ENCODE results near the gene FHL2. TPM values are rescaled to one million over a fixed set of nuclear protein-coding genes. Genes with fewer than 3 reads are reported as not detected.

FHL2 gene
- total and polyA plus RNA-seq, 9 of the 15 experiments (the other 6 are each of a cell fraction or from before 2014, with no cell fraction given): 7.5 to 33.1 (median 23.9) TPM

DNA sequence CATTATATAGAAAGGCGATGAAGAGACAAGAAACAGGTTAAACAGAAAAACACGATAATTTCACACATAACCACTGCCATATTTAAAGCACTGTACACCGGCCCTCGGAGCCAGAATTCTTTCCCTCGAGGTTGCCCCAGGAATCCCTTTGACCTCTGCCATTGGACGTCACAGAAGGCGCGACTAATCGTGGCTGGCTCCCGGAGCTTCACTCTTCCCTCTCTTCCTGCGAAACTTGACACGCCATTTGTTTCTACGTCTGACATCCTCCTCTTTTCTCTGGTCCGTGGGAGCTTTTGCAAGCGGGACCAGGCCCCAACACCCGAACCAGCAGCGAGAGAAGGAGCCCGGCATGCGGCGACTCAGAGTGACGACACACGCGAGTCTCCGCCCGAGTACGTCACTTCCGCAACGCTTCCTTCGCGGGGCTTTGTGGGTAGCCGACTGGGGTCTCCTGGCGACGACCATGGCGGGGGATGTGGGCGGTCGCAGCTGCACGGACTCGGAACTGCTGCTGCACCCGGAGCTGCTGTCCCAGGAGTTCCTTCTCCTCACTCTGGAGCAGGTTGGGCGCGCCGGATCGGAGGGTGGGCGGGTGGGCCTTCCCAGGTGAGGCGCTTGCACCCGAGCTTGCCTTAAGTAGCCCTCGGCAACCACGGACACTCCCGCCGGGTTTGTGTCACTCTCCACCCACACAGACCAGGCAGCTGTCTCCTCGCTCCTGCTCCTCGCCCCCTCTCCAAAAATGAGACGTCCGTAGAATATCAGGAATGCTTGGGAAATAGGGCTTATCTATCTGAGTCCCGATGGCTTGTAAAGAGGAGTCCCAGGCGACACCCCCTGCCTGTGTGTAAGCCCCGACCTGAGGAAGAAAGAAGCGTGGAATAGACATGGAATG lies 61.5 kb downstream of the FHL2 start, which contains the start of gene C2orf49 (continued):
- TF ChIP-seq, protein P1, sequence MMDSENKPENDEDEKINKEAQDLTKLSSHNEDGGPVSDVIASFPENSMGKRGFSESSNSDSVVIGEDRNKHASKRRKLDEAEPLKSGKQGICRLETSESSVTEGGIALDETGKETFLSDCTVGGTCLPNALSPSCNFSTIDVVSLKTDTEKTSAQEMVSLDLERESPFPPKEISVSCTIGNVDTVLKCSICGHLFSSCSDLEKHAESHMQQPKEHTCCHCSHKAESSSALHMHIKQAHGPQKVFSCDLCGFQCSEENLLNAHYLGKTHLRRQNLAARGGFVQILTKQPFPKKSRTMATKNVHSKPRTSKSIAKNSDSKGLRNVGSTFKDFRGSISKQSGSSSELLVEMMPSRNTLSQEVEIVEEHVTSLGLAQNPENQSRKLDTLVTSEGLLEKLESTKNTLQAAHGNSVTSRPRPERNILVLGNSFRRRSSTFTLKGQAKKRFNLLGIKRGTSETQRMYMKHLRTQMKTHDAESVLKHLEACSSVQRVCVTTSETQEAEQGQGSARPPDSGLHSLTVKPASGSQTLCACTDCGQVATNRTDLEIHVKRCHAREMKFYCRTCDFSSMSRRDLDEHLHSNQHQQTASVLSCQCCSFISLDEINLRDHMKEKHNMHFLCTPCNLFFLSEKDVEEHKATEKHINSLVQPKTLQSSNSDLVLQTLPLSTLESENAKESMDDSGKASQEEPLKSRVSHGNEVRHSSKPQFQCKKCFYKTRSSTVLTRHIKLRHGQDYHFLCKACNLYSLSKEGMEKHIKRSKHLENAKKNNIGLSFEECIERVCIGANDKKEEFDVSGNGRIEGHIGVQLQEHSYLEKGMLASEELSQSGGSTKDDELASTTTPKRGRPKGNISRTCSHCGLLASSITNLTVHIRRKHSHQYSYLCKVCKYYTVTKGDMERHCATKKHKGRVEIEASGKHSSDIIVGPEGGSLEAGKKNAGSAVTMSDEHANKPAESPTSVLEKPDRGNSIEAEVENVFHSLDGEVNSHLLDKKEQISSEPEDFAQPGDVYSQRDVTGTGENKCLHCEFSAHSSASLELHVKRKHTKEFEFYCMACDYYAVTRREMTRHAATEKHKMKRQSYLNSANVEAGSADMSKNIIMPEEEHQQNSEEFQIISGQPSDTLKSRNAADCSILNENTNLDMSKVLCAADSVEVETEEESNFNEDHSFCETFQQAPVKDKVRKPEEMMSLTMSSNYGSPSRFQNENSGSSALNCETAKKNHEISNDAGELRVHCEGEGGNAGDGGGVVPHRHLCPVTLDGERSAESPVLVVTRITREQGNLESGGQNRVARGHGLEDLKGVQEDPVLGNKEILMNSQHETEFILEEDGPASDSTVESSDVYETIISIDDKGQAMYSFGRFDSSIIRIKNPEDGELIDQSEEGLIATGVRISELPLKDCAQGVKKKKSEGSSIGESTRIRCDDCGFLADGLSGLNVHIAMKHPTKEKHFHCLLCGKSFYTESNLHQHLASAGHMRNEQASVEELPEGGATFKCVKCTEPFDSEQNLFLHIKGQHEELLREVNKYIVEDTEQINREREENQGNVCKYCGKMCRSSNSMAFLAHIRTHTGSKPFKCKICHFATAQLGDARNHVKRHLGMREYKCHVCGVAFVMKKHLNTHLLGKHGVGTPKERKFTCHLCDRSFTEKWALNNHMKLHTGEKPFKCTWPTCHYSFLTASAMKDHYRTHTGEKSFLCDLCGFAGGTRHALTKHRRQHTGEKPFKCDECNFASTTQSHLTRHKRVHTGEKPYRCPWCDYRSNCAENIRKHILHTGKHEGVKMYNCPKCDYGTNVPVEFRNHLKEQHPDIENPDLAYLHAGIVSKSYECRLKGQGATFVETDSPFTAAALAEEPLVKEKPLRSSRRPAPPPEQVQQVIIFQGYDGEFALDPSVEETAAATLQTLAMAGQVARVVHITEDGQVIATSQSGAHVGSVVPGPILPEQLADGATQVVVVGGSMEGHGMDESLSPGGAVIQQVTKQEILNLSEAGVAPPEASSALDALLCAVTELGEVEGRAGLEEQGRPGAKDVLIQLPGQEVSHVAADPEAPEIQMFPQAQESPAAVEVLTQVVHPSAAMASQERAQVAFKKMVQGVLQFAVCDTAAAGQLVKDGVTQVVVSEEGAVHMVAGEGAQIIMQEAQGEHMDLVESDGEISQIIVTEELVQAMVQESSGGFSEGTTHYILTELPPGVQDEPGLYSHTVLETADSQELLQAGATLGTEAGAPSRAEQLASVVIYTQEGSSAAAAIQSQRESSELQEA (IDR thresholded peaks at IDR 0.05; ENCODE audit: low read depth): no peak
- TF ChIP-seq, protein P2, sequence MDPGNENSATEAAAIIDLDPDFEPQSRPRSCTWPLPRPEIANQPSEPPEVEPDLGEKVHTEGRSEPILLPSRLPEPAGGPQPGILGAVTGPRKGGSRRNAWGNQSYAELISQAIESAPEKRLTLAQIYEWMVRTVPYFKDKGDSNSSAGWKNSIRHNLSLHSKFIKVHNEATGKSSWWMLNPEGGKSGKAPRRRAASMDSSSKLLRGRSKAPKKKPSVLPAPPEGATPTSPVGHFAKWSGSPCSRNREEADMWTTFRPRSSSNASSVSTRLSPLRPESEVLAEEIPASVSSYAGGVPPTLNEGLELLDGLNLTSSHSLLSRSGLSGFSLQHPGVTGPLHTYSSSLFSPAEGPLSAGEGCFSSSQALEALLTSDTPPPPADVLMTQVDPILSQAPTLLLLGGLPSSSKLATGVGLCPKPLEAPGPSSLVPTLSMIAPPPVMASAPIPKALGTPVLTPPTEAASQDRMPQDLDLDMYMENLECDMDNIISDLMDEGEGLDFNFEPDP (CRISPR knock-in tag; IDR thresholded peaks at IDR 0.05): no peak
- TF ChIP-seq MYC (IDR thresholded peaks at IDR 0.05; ENCODE audit: low read depth, low read length) (peak; percentile 85), MYC (CRISPR knock-in tag; IDR thresholded peaks at IDR 0.05; ENCODE audit: borderline replicate concordance, low read depth) (peak; percentile 68; the same call in 1 of the 2 replicates), ZZZ3 (IDR thresholded peaks at IDR 0.05) (no peak; the same call in 1 of the 2 replicates), ILK (tag; IDR thresholded peaks at IDR 0.05; ENCODE audit: borderline replicate concordance, low read depth) (no peak), KDM1A (IDR thresholded peaks at IDR 0.05) (no peak), IRF2 (CRISPR knock-in tag; IDR thresholded peaks at IDR 0.05) (no peak), GABPB2 (CRISPR knock-in tag; conservative IDR thresholded peaks at IDR 0.05) (no peak), TRIM24 (IDR thresholded peaks at IDR 0.05) (no peak; a peak in 1 of 4 replicates), PCBP2 (IDR thresholded peaks at IDR 0.05; ENCODE audit: low read depth, low read length, poor library complexity, severe bottlenecking) (no peak), NFRKB (IDR thresholded peaks at IDR 0.05; ENCODE audit: low read depth) (peak; percentile 97), CBX3 (IDR thresholded peaks at IDR 0.05; ENCODE audit: borderline replicate concordance in 1 of 2, low read length in 2 of 2) (no peak), BRD9 (IDR thresholded peaks at IDR 0.05; ENCODE audit: low read depth, partially characterized antibody) (peak; percentile 81), TAL1 (IDR thresholded peaks at IDR 0.05) (no peak), ZNF253 (CRISPR knock-in tag; conservative IDR thresholded peaks at IDR 0.05) (no peak)
- TF ChIP-seq, protein P3, sequence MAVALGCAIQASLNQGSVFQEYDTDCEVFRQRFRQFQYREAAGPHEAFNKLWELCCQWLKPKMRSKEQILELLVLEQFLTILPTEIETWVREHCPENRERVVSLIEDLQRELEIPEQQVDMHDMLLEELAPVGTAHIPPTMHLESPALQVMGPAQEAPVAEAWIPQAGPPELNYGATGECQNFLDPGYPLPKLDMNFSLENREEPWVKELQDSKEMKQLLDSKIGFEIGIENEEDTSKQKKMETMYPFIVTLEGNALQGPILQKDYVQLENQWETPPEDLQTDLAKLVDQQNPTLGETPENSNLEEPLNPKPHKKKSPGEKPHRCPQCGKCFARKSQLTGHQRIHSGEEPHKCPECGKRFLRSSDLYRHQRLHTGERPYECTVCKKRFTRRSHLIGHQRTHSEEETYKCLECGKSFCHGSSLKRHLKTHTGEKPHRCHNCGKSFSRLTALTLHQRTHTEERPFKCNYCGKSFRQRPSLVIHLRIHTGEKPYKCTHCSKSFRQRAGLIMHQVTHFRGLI (CRISPR knock-in tag; IDR thresholded peaks at IDR 0.05): no peak
